AG09319 (cell line): ENCODE results near the gene C1QTNF7.
A peak's percentile ranks its signal among the peaks of the same experiment; 100 is the strongest.

ENCODE experiments used
- DNase-seq: peaks from one replicate; pipeline ENCODE4 v3.0.0-alpha.2; 2010; ENCODE audit warnings: low read depth; ENCODE audit errors: extremely low read depth
- TF ChIP-seq, protein P1 (sequence below): IDR thresholded peaks from 2 replicates; pipeline ENCODE4 v1.5.1; 2011; ENCODE audit warnings: low read depth, mild to moderate bottlenecking, inconsistent platforms, low read length, moderate library complexity

C1QTNF7 gene

DNA sequence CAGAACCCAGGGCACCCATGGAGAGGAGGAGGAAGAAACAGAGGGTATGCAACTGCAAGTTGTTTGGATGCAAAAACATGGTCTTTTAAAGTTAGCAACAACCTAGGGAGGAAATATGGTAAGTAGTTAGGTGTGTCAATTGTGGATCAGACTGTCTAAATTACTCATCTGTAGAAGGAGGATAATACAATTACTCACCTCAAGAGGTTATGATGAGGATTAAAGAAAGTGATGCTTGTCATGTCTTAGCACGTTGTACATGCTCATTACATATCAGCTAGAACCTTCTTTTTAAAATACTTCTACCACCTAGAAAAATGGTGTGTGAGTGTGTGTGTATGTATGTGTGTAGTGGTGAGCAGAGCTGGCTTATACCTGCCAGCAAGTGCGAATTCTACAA, 2.3 kb upstream of the C1QTNF7 start:
- TF ChIP-seq, protein P1, sequence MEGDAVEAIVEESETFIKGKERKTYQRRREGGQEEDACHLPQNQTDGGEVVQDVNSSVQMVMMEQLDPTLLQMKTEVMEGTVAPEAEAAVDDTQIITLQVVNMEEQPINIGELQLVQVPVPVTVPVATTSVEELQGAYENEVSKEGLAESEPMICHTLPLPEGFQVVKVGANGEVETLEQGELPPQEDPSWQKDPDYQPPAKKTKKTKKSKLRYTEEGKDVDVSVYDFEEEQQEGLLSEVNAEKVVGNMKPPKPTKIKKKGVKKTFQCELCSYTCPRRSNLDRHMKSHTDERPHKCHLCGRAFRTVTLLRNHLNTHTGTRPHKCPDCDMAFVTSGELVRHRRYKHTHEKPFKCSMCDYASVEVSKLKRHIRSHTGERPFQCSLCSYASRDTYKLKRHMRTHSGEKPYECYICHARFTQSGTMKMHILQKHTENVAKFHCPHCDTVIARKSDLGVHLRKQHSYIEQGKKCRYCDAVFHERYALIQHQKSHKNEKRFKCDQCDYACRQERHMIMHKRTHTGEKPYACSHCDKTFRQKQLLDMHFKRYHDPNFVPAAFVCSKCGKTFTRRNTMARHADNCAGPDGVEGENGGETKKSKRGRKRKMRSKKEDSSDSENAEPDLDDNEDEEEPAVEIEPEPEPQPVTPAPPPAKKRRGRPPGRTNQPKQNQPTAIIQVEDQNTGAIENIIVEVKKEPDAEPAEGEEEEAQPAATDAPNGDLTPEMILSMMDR = no peak
- no peak for DNase-seq

DNA sequence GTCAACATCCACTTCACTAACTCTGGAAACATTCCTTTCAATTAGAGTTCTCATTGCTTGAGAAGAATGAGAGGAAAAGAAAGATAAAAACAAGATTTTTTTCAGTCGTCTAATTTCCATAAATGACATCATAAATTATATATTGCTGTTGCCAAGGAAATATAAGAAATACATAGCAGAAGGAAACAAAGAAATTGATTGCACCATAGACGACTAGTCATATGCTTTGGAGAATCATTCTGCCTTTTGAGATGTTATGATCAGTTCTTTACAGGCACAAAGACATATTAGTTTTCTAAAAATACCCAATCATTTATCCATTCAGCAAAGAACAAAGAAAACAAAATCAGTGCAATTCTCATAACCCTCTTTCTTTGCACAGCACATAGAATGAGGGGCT, 672 bp upstream of the C1QTNF7 start:
- TF ChIP-seq, protein P1 = no peak
- DNase-seq = no peak

DNA sequence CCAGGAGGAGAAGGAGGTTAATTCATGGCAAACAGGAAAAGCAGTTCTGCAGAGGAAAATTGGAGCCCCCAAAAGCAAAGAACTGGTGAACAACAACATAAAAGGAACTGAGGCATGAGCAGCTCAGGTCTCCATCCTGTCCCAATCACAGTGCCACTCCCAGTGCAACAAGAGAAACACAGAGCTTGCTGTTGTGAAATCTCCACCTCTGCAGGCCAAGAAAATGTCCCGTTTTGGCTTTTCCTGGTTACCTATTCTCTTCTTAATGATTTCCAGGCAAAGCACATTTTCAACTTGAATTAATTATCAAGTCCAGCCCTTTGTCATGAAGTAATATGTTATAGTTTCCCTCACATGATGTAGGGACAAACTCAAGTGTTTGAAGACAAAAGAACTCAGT, 778 bp downstream of the C1QTNF7 start:
- TF ChIP-seq, protein P1 = no peak
- DNase-seq = no peak

- DNase-seq = peak; percentile 30
- TF ChIP-seq, protein P1 = no peak
Measured at GRCh38 chr4:15434091-15434490, 6.3 kb downstream of the C1QTNF7 start.

DNA sequence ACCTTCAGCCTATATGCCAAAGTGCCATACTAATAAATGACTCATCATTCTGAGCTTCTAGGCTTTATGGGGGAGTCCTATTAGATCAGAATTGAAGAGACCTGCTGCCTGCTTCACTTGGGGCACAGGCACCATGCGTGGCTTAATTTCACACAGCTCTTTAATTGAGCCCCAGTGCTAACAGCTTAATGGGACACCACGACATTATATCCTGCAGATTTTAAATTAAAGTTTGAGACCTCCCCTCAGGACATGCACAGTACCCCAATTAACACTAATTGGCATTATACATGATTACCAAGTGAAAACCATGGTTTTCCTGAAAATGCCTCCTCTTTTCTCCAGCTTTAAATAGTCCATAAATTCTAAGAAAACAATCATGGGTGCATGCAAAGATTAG, 6.8 kb downstream of the C1QTNF7 start:
- TF ChIP-seq, protein P1 = no peak
- DNase-seq = no peak

GRCh38 chr4:15436513-15436912, 8.7 kb downstream of the C1QTNF7 start:
- TF ChIP-seq, protein P1 = no peak
- no peak for DNase-seq

DNA sequence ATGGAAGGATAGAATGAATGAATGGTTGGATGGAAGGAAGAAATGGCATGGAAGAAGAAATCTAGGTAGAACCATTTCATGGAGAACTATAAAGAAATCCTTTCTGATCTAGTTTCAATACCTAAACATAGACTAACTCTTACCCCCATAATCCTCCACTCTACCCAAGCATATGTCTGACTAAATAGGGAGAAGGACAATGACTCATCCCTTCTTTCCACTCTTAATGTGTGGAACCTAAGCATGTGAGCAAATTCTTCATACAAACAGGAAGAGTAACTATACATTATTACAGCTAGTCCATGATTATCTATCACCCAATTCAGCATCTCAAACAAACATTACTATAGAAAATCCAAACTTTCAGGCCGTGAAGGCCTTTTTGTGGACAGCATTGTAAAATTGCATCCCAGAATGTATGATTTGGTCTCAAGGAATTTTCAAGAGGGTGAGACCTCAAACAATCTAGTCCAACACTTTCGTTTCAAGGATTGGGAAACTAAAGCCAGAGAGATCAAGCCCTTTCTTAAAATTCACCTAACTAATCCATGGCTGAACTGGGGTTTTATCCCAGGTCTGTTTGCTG, 11.2 kb downstream of the C1QTNF7 start:
- TF ChIP-seq, protein P1 = no peak
- DNase-seq = no peak
